Fibroblast of lung (primary cell): ENCODE results near the gene EML3.
"Not testable (repeated sequence)": the region's sequence is repeated elsewhere in the genome, so short reads cannot be mapped to it uniquely, and the experiment has no call there.

ENCODE experiments used
- CTCF ChIP-seq, 2 donors: IDR thresholded peaks in 1 of 2; conservative IDR thresholded peaks in 1 of 2; 1 replicate in 1 of 2; 2 replicates in 1 of 2; pipeline ENCODE4 v1.5.1; 2011 to 2012; ENCODE audit warnings: low read length in 2 of 2, control low read depth in 1 of 2, inconsistent platforms in 1 of 2, low read depth in 1 of 2, mild to moderate bottlenecking in 1 of 2
- EZH2 ChIP-seq: IDR thresholded peaks from 2 replicates; pipeline ENCODE4 v1.5.1; 2012; ENCODE audit warnings: low read length, control low read depth, mild to moderate bottlenecking; ENCODE audit errors: missing control alignments

GRCh38 chr11:62559626-62560025, 52.9 kb downstream of the EML3 start:
- not testable (repeated sequence) for TF ChIP-seq CTCF (conservative IDR thresholded peaks at IDR 0.05 in 1 of 2, IDR thresholded peaks at IDR 0.05 in 1 of 2; ENCODE audit: low read depth in 1 of 2, low read length in 2 of 2); EZH2
